ENCODE measurements around the gene MOB2. TPM values are rescaled to one million over a fixed set of nuclear protein-coding genes. Genes with fewer than 3 reads are reported as not detected.

Gene MOB2
- total and polyA plus RNA-seq, 4 donors, result 32.4 to 104 (median 58.5) TPM

- peak overlapping the region in 1 of 2 donors; percentile 33 for H3K27ac ChIP-seq (ENCODE audit: low read depth in 1 of 2, low read length in 2 of 2)
- no peaks in the 10 kb centered on the region for H3K9me3 ChIP-seq (ENCODE audit: control insufficient read depth, low read length)
- WGBS, 2 donors, result 89 to 90% methylated on average over 19 of the region's 19 CpGs
- ATAC-seq (ENCODE audit: low FRiP score) (no peak), DNase-seq (no peak)
- no peaks in the 10 kb centered on the region for H3K36me3 ChIP-seq (ENCODE audit: control insufficient read depth in 1 of 2, insufficient read depth in 2 of 2, low read length in 1 of 2)
- intact Hi-C loops (cut with DNase I), result loop anchor here in 1 of 2 donors (10.0 kb wide), 1 partner anchor 136 kb away; no protein-coding TSS in a partner anchor
- H3K4me3 ChIP-seq (ENCODE audit: low read length in 2 of 2), result no peak overlapping the region
- peaks cover 0 to 7% of the 10 kb centered on the region in 2 donors for H3K4me1 ChIP-seq (ENCODE audit: control insufficient read depth in 1 of 2, insufficient read depth in 2 of 2, low read length in 2 of 2)
- no peaks in the 10 kb centered on the region for H3K27me3 ChIP-seq (ENCODE audit: control insufficient read depth in 1 of 2, insufficient read depth in 2 of 2, low read length in 1 of 2)
These were observed 44.3 kb upstream of the MOB2 start for GRCh38 chr11:1530686-1531448.

GRCh38 chr11:1529774-1530173, 43.2 kb upstream of the MOB2 start:
- WGBS, 2 donors, result 89 to 93% methylated on average over 5 of the region's 5 CpGs
- ATAC-seq (ENCODE audit: low FRiP score) (no peak), DNase-seq (no peak)
- peaks cover 0 to 7% of the 10 kb centered on the region in 2 donors for H3K4me1 ChIP-seq (ENCODE audit: control insufficient read depth in 1 of 2, insufficient read depth in 2 of 2, low read length in 2 of 2)
- no peak overlapping the region for H3K27ac ChIP-seq (ENCODE audit: low read depth in 1 of 2, low read length in 2 of 2)
- intact Hi-C loops (cut with DNase I), result loop anchor here in 1 of 2 donors (10.0 kb wide), 1 partner anchor 135 kb away; no protein-coding TSS in a partner anchor
- no peaks in the 10 kb centered on the region for H3K36me3 ChIP-seq (ENCODE audit: control insufficient read depth in 1 of 2, insufficient read depth in 2 of 2, low read length in 1 of 2)
- H3K4me3 ChIP-seq (ENCODE audit: low read length in 2 of 2), result no peak overlapping the region
- no peaks in the 10 kb centered on the region for H3K27me3 ChIP-seq (ENCODE audit: control insufficient read depth in 1 of 2, insufficient read depth in 2 of 2, low read length in 1 of 2)
- no peaks in the 10 kb centered on the region for H3K9me3 ChIP-seq (ENCODE audit: control insufficient read depth, low read length)

- no peak for ATAC-seq (ENCODE audit: low FRiP score)
- intact Hi-C loops (cut with DNase I), result no loop called here
- H3K4me1 ChIP-seq (ENCODE audit: control insufficient read depth in 1 of 2, insufficient read depth in 2 of 2, low read length in 2 of 2), result peaks cover 0 to 7% of the 10 kb centered on the region in 2 donors
- no peak for DNase-seq
- H3K4me3 ChIP-seq (ENCODE audit: low read length in 2 of 2), result no peak overlapping the region
- H3K36me3 ChIP-seq (ENCODE audit: control insufficient read depth in 1 of 2, insufficient read depth in 2 of 2, low read length in 1 of 2), result no peaks in the 10 kb centered on the region
- 92 to 96% methylated on average over 17 of the region's 17 CpGs for WGBS, 2 donors
- no peaks in the 10 kb centered on the region for H3K9me3 ChIP-seq (ENCODE audit: control insufficient read depth, low read length)
- no peaks in the 10 kb centered on the region for H3K27me3 ChIP-seq (ENCODE audit: control insufficient read depth in 1 of 2, insufficient read depth in 2 of 2, low read length in 1 of 2)
- H3K27ac ChIP-seq (ENCODE audit: low read depth in 1 of 2, low read length in 2 of 2), result no peak overlapping the region
These were observed 42.7 kb upstream of the MOB2 start for GRCh38 chr11:1529286-1529685.

GRCh38 chr11:1528710-1529109, 42.1 kb upstream of the MOB2 start:
- Histone ChIP-seq H3K36me3 (ENCODE audit: control insufficient read depth in 1 of 2, insufficient read depth in 2 of 2, low read length in 1 of 2) (no peaks in the 10 kb centered on the region), H3K9me3 (ENCODE audit: control insufficient read depth, low read length) (no peaks in the 10 kb centered on the region), H3K27ac (ENCODE audit: low read depth in 1 of 2, low read length in 2 of 2) (no peak overlapping the region), H3K27me3 (ENCODE audit: control insufficient read depth in 1 of 2, insufficient read depth in 2 of 2, low read length in 1 of 2) (no peaks in the 10 kb centered on the region), H3K4me3 (ENCODE audit: low read length in 2 of 2) (no peak overlapping the region), H3K4me1 (ENCODE audit: control insufficient read depth in 1 of 2, insufficient read depth in 2 of 2, low read length in 2 of 2) (peaks cover 0 to 7% of the 10 kb centered on the region in 2 donors)
- no peak for ATAC-seq (ENCODE audit: low FRiP score)
- 94 to 96% methylated on average over 10 of the region's 10 CpGs for WGBS, 2 donors
- DNase-seq, result no peak
- intact Hi-C loops (cut with DNase I), result no loop called here

GRCh38 chr11:1526785-1527184, 40.2 kb upstream of the MOB2 start:
- 90 to 91% methylated on average over 15 of the region's 15 CpGs for WGBS, 2 donors
- Histone ChIP-seq H3K4me1 (ENCODE audit: control insufficient read depth in 1 of 2, insufficient read depth in 2 of 2, low read length in 2 of 2) (peaks cover 0 to 3% of the 10 kb centered on the region in 2 donors), H3K36me3 (ENCODE audit: control insufficient read depth in 1 of 2, insufficient read depth in 2 of 2, low read length in 1 of 2) (no peaks in the 10 kb centered on the region), H3K9me3 (ENCODE audit: control insufficient read depth, low read length) (no peaks in the 10 kb centered on the region), H3K4me3 (ENCODE audit: low read length in 2 of 2) (no peak overlapping the region), H3K27me3 (ENCODE audit: control insufficient read depth in 1 of 2, insufficient read depth in 2 of 2, low read length in 1 of 2) (no peaks in the 10 kb centered on the region), H3K27ac (ENCODE audit: low read depth in 1 of 2, low read length in 2 of 2) (no peak overlapping the region)
- DNase-seq (no peak), ATAC-seq (ENCODE audit: low FRiP score) (no peak)
- intact Hi-C loops (cut with DNase I), result no loop called here

GRCh38 chr11:1523779-1524178, 37.2 kb upstream of the MOB2 start:
- intact Hi-C loops (cut with DNase I), result no loop called here
- Histone ChIP-seq H3K36me3 (ENCODE audit: control insufficient read depth in 1 of 2, insufficient read depth in 2 of 2, low read length in 1 of 2) (no peaks in the 10 kb centered on the region), H3K4me1 (ENCODE audit: control insufficient read depth in 1 of 2, insufficient read depth in 2 of 2, low read length in 2 of 2) (no peaks in the 10 kb centered on the region), H3K4me3 (ENCODE audit: low read length in 2 of 2) (no peak overlapping the region), H3K9me3 (ENCODE audit: control insufficient read depth, low read length) (no peaks in the 10 kb centered on the region), H3K27ac (ENCODE audit: low read depth in 1 of 2, low read length in 2 of 2) (no peak overlapping the region), H3K27me3 (ENCODE audit: control insufficient read depth in 1 of 2, insufficient read depth in 2 of 2, low read length in 1 of 2) (no peaks in the 10 kb centered on the region)
- ATAC-seq (ENCODE audit: low FRiP score) (no peak), DNase-seq (no peak)
- WGBS, 2 donors, result 81 to 88% methylated on average over 4 of the region's 4 CpGs

- intact Hi-C loops (cut with DNase I), result no loop called here
- DNase-seq (no peak), ATAC-seq (ENCODE audit: low FRiP score) (no peak)
- Histone ChIP-seq H3K4me3 (ENCODE audit: low read length in 2 of 2) (no peak overlapping the region), H3K36me3 (ENCODE audit: control insufficient read depth in 1 of 2, insufficient read depth in 2 of 2, low read length in 1 of 2) (no peaks in the 10 kb centered on the region), H3K9me3 (ENCODE audit: control insufficient read depth, low read length) (no peaks in the 10 kb centered on the region), H3K27me3 (ENCODE audit: control insufficient read depth in 1 of 2, insufficient read depth in 2 of 2, low read length in 1 of 2) (no peaks in the 10 kb centered on the region), H3K27ac (ENCODE audit: low read depth in 1 of 2, low read length in 2 of 2) (no peak overlapping the region), H3K4me1 (ENCODE audit: control insufficient read depth in 1 of 2, insufficient read depth in 2 of 2, low read length in 2 of 2) (no peaks in the 10 kb centered on the region)
- 62 to 70% methylated on average over 6 of the region's 6 CpGs for WGBS, 2 donors
These were observed 36.5 kb upstream of the MOB2 start for GRCh38 chr11:1523077-1523476.

- no peak for DNase-seq
- Histone ChIP-seq H3K9me3 (ENCODE audit: control insufficient read depth, low read length) (no peaks in the 10 kb centered on the region), H3K27ac (ENCODE audit: low read depth in 1 of 2, low read length in 2 of 2) (no peak overlapping the region), H3K27me3 (ENCODE audit: control insufficient read depth in 1 of 2, insufficient read depth in 2 of 2, low read length in 1 of 2) (no peaks in the 10 kb centered on the region), H3K36me3 (ENCODE audit: control insufficient read depth in 1 of 2, insufficient read depth in 2 of 2, low read length in 1 of 2) (no peaks in the 10 kb centered on the region), H3K4me1 (ENCODE audit: control insufficient read depth in 1 of 2, insufficient read depth in 2 of 2, low read length in 2 of 2) (no peaks in the 10 kb centered on the region), H3K4me3 (ENCODE audit: low read length in 2 of 2) (no peak overlapping the region)
- 97 to 98% methylated on average over 8 of the region's 8 CpGs for WGBS, 2 donors
- intact Hi-C loops (cut with DNase I), result no loop called here
- no peak for ATAC-seq (ENCODE audit: low FRiP score)
These were observed 35.5 kb upstream of the MOB2 start for GRCh38 chr11:1522081-1522424.

- intact Hi-C loops (cut with DNase I), result no loop called here
- no peak for DNase-seq
- no peaks in the 10 kb centered on the region for H3K36me3 ChIP-seq (ENCODE audit: control insufficient read depth in 1 of 2, insufficient read depth in 2 of 2, low read length in 1 of 2)
- no peaks in the 10 kb centered on the region for H3K4me1 ChIP-seq (ENCODE audit: control insufficient read depth in 1 of 2, insufficient read depth in 2 of 2, low read length in 2 of 2)
- no peaks in the 10 kb centered on the region for H3K9me3 ChIP-seq (ENCODE audit: control insufficient read depth, low read length)
- no peak for ATAC-seq (ENCODE audit: low FRiP score)
- H3K27me3 ChIP-seq (ENCODE audit: control insufficient read depth in 1 of 2, insufficient read depth in 2 of 2, low read length in 1 of 2), result no peaks in the 10 kb centered on the region
- no peak overlapping the region for H3K27ac ChIP-seq (ENCODE audit: low read depth in 1 of 2, low read length in 2 of 2)
- no peak overlapping the region for H3K4me3 ChIP-seq (ENCODE audit: low read length in 2 of 2)
- WGBS, 2 donors, result 89% methylated on average over 21 of the region's 21 CpGs
These were observed 35.0 kb upstream of the MOB2 start for GRCh38 chr11:1521382-1522080.
